NT2/D1 (cell line): ENCODE measurements around the gene KIF23.

Experiments
- SUZ12 ChIP-seq: IDR thresholded peaks from 2 replicates; pipeline ENCODE4 v1.6.1; 2011; ENCODE audit not compliant: insufficient read length, insufficient read depth; ENCODE audit errors: extremely low read depth
- YY1 ChIP-seq: IDR thresholded peaks from 2 replicates; pipeline ENCODE4 v1.6.1; 2011; ENCODE audit not compliant: insufficient read length, insufficient read depth
- ZNF274 ChIP-seq: IDR thresholded peaks from 2 replicates; pipeline ENCODE4 v1.6.1; 2011; ENCODE audit warnings: mild to moderate bottlenecking, low read depth, low read length

DNA sequence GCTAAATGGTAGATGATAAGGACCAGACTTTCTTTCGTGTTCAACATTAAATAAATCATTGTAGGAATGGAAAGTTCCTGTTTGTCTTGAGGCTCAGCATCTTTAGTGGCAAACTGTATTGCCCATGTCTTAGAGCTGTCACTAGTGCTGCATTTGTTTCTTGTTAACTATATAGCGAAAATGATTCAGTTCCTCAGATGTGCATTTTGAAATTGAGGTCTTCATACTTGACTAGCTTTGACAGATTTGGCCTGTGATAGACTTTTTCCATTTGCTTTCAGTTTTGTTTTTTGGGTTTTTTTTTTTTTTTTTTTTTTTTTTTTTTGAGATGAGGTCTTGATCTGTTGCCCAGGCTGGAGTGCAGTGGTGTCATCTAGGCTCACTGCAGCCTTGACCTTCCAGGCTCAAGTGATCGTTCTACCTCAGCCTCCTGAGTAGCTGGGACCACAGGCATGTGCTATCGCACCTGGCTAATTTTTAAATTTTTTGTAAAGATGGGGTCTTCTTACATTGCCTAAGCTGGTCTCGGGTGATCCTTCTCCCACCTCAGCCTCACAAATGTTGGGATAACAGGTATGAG is 29.0 kb downstream of the KIF23 start:
- TF ChIP-seq YY1 (no peak), SUZ12 (no peak), ZNF274 (no peak)
